GM19468 (cell line): ENCODE measurements around the gene IVL.

Experiments used
- ATAC-seq: cut with Tn5 transposase; IDR thresholded peaks from one replicate; pipeline ENCODE4 v1.9.1; 2021; ENCODE audit warnings: mild to moderate bottlenecking, moderate library complexity, moderate number of reproducible peaks; ENCODE audit not compliant: unreplicated experiment; ENCODE audit errors: extremely low read depth

Gene IVL

DNA sequence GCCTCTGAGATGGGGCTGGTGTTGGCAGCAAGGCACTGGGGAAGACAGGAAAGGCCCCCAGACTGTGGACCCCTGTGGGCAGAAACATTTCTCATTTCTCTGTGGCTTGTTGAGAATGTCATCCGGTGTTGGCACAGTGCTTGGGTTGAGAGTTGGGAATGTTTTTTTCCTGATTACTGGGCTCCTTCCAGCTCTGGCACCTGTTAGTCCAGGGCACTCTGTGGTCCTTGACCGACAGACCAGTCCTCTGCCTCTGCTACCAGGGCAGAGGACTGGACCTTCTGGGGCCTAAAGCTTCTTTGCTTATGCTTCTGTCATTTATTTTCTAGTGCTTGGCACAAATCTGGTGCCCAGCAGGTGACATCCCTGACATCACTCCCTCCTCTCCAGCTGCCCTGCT lies 33.8 kb downstream of the IVL start:
- no peak for ATAC-seq

DNA sequence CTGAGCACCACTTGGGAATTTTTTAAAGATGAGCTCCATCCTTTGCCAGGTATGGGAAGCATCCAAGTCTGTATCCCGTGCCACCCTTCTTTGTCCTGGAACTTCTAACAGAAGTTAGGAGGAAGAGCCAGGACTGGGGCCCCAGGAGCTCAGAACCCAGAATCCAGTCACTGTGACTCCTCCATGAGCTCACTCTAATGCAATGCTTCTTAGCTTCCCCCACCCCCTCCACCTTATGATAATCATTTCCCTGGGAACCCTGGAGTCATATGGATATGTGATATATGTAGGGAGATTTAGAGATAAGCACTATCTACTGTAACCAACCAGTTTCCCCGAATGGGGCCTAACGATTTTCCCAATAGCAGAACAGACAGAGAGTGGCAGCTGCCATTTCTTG lies 37.9 kb downstream of the IVL start:
- no peak for ATAC-seq

DNA sequence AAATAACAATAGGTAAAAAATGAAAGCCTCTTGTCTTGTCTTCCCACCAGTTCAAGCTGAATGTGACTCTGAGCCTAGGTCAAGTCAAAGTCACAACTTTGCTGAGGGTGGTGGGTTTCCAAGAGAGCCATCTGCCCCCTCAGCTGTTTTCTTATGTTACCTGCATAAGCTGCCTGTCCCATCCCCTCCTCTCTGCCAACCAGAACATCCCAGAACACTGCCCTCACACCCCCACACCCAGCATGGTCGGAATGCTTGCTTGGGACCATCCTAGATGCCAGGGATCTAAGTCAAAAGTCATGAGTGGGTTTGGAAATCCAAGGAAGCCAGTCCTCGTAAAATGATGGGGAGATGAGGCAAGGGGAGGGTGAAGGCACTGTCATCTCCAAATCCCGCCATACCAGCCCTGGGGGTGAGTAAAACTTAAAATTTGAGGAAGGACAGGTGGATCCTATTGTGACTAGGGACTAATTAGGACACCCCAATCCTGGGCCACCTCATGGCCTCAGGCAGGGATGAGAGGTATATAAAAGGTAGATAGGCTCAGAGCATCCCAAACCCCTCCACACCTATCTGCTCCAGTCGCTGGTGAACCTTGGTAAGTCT lies 38.4 kb downstream of the IVL start, which contains the start of gene SPRR5:
TSS of gene SPRR5 (plus strand) at position 556 of the 606 bp plus-strand sequence. CDS start 1,349 bp downstream, outside the sequence.
- no peak for ATAC-seq

DNA sequence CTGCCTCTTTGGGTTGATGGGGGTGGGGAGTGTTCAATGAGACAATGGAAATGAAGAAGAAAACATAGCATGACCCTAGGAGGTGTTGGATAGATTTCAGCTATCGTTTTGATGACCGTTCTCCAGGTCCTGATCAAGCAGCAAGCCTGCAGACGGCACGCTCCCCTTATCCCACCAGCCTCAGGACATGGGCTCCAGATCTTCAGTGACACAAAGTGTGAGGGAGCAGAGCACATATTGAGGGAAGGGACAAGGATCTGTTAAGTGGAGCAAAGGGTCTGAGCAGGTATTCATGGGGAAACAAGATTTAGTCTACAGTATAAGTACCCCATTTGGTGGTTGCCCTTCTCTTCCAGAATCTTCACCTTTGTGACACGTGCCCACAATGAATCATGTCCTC lies 43.4 kb downstream of the IVL start:
- no peak for ATAC-seq

DNA sequence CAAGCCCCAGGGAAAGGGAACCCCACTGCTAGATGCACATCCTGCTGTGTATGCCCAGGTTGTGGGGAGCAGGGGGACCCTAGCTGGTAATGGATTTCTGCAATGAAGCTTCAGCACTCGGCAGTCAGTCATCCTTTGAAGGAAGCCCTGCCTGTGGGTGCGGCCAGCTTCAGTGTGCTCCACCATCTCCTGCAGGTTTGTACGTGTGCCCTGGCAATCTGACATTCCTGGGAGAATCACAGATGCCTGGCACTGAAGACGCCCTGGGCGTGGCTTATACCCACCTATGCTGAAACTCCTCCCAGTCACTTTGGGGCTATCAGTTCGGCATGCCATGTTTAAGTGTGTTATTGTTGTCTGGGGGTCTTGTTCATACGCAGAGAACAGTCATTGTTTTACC lies 45.4 kb downstream of the IVL start:
- no peak for ATAC-seq

DNA sequence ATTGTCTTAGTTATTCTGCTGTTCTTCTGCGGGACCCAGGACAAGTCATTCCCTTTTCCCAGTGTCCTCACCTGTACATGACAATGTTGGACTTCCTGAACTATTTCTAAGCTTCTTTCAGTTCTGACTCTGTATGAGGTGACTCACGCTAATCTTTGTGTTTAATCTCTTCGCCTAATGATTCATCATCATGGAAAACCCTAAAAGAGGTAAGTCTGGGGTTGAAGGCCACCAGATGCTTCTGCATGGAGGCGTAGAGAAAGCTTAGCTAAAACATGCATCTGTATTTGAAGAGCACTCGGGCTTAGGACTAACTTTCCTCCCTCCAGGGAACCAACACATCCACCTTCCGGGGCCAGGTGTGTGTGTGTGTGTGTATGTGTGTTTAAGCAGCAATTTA lies 46.1 kb downstream of the IVL start:
- no peak for ATAC-seq

- ATAC-seq = no peak
Observed at GRCh38 chr1:152957561-152957960, 49.2 kb downstream of the IVL start.

DNA sequence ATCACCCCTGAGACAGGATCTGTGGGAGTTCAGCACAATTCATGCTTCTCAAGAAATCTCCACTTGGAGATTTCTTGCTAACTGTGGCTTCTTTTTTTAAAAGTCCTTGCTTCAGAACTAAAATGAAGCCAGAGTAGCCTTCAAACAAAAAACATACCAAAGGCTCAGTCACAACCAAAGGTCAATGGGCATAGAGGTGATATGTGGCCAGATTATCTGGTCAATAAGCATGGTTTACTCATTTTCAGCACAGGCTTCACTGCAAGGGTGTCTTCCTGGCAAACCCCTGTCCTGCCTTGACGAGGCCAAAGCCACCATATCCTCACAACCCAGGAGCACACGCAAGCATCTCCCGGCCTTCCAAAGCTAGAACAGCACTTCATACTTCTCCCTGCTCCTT lies 50.9 kb downstream of the IVL start:
- ATAC-seq = no peak

DNA sequence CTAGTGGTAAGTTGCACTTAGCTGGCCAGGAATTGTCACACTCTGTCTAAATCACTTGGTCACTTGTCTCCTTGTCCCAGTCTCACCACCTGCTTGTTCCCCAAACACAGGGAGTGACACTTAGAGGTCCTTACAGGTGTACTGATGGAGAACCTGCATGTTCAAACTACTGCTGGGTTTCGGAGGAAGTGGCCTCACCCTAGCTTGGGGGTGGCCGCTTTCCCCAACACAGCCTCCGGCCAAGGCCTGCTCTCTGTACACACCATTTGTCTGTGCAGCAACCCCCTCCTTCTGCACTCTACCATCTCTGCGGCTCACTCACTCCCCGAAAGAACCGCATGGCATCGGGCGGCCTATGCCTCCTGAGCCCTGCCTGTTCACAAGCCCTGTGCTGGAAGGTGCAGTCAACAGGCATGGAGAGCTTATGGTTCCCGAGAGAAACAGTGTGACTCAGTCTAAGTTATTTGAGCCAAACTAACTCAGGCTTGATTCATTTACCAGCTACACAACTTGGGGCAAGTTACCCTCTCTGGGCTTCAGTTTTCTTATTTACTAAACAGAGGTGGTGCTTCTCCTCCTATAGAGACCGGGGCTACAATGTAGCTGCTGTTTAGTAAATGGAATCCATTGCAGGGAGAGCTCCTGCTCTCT lies 51.6 kb downstream of the IVL start:
- no peak for ATAC-seq

- ATAC-seq = no peak
Observed at GRCh38 chr1:152960452-152961044, 52.2 kb downstream of the IVL start.
